Activated CD4-positive, alpha-beta T cell treated with anti-CD3 and anti-CD28 coated beads, Interleukin-2, amount 50 U/mL, for 16 hours (primary cell): ENCODE measurements around the gene LRP1.
A peak's percentile ranks its signal among the peaks of the same experiment; 100 is the strongest.

Experiments
- DNase-seq: peaks from one replicate; pipeline ENCODE4 v3.0.0-alpha.2; 2020

Gene LRP1

DNA sequence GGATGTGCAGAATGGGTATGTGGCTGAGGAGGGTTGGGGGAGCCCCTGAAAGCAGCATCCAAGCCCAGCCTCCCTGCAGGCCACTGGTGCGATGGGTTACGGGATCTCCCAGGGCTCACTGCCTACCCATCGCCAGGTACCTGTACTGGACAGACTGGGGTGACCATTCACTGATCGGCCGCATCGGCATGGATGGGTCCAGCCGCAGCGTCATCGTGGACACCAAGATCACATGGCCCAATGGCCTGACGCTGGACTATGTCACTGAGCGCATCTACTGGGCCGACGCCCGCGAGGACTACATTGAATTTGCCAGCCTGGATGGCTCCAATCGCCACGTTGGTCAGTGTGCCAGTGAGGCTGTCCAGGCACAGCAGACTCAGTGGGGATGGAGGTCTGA lies 70.0 kb downstream of the LRP1 start:
- no peak for DNase-seq

- no peak for DNase-seq
Observed at GRCh38 chr12:57199191-57199590, 70.9 kb downstream of the LRP1 start.

GRCh38 chr12:57200497-57200896 lies 72.2 kb downstream of the LRP1 start:
- no peak for DNase-seq

DNA sequence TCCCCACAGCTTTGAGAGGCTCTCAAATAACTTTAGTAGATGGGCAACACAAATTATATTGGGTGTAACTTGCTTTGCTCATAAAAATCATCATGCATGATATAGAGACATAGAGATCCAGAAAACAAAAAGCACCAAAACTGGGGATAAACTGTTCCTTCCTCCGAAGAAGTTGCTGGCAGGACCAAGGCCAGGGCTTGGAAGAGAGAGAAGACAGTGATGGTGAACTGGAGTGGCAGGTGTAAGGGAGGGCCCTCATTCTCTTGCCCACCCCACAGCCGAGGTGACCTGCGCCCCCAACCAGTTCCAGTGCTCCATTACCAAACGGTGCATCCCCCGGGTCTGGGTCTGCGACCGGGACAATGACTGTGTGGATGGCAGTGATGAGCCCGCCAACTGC lies 72.9 kb downstream of the LRP1 start:
- DNase-seq = no peak

DNA sequence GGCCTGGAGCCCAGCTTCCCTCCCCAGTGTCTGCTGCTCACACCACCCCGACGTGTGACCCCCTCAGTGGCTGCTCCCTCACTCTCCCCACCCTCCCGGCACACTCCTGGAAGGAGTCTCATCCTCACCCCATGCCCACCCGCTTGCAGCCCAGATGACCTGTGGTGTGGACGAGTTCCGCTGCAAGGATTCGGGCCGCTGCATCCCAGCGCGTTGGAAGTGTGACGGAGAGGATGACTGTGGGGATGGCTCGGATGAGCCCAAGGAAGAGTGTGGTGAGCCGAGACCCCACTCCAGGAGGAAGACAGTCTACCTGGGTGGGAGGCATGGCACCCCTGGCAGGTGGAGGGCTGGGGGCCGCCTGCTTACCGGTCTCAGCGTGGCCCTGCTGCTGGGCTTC lies 73.3 kb downstream of the LRP1 start:
- no peak for DNase-seq

DNA sequence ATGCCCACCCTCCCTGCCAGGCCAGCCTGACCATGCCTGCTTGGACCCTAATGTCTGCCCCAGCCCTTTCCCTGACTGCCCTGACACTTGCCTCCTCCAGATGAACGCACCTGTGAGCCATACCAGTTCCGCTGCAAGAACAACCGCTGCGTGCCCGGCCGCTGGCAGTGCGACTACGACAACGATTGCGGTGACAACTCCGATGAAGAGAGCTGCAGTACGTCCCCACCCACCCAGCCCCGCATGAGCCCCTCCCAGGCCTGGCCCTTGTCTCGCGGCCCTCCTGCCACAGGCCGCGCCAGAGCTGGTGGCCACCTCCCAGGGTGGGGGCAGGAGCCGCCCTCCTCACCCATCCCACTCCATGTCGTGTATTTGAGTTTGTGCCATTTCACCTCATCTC lies 74.0 kb downstream of the LRP1 start:
- no peak for DNase-seq

DNA sequence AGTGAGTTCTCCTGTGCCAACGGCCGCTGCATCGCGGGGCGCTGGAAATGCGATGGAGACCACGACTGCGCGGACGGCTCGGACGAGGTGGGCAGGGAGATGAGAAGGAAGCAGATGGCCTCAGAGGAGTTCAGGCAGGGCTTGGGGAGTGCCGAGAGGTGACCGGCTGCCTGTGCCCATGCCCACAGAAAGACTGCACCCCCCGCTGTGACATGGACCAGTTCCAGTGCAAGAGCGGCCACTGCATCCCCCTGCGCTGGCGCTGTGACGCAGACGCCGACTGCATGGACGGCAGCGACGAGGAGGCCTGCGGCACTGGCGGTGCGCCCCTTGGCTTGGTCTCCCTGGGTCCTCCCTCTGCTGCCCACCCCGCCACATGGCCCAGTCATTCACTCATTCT lies 74.9 kb downstream of the LRP1 start:
- no peak for DNase-seq

DNA sequence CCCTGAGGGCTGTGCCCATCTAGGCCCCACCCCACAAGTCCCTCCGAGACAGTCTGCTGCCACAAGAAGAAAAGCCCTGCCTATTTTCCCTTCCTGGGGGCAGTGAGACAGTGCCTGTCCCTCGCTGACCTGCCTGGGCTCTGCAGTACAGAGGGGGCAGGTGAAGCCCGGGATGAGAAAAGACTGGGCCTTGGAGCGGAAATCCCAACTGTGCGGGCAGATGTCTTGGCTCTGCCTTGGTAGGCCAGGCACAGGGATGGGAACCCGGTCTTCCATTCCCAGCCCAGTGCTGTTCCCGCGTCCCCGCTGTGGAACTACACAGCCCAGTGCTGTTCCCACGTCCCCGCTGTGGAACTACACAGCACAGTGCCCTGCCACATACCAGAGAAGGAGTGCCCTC lies 75.5 kb downstream of the LRP1 start:
- DNase-seq = no peak

DNA sequence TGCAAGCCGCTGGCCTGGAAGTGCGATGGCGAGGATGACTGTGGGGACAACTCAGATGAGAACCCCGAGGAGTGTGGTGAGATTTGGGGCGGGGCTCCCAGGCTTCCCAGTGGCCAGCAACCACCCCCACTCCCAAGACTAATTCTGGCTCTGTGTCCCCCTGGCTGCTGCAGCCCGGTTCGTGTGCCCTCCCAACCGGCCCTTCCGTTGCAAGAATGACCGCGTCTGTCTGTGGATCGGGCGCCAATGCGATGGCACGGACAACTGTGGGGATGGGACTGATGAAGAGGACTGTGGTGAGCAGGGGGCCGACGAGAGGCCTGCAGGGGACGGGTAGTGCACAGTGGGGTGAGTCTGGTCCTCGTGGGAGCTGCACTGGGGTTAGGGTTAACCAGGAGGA lies 76.2 kb downstream of the LRP1 start:
- DNase-seq = no peak

GRCh38 chr12:57205186-57205585 lies 76.9 kb downstream of the LRP1 start:
- no peak for DNase-seq

- no peak for DNase-seq
Observed at GRCh38 chr12:57205931-57206330, 77.6 kb downstream of the LRP1 start.

- no peak for DNase-seq
Observed at GRCh38 chr12:57207731-57208630, 79.7 kb downstream of the LRP1 start.

GRCh38 chr12:57208631-57209282 lies 80.5 kb downstream of the LRP1 start:
- no peak for DNase-seq

DNA sequence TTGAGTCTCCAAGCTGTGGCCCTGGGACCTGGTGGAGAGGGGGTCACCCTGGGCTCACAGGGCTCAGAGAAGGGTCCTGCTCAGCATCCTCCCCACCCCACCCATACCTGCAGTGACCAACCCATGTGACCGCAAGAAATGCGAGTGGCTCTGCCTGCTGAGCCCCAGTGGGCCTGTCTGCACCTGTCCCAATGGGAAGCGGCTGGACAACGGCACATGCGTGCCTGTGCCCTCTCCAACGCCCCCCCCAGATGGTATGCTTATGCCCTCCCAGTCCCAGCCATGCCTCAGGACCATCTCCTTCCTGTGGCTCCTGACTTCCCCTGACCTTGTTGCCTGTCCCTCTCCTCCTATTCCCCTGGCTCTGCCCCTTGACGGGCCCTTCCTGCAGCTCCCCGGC lies 81.6 kb downstream of the LRP1 start:
- no peak for DNase-seq

- no peak for DNase-seq
Observed at GRCh38 chr12:57210461-57210860, 82.2 kb downstream of the LRP1 start.

DNA sequence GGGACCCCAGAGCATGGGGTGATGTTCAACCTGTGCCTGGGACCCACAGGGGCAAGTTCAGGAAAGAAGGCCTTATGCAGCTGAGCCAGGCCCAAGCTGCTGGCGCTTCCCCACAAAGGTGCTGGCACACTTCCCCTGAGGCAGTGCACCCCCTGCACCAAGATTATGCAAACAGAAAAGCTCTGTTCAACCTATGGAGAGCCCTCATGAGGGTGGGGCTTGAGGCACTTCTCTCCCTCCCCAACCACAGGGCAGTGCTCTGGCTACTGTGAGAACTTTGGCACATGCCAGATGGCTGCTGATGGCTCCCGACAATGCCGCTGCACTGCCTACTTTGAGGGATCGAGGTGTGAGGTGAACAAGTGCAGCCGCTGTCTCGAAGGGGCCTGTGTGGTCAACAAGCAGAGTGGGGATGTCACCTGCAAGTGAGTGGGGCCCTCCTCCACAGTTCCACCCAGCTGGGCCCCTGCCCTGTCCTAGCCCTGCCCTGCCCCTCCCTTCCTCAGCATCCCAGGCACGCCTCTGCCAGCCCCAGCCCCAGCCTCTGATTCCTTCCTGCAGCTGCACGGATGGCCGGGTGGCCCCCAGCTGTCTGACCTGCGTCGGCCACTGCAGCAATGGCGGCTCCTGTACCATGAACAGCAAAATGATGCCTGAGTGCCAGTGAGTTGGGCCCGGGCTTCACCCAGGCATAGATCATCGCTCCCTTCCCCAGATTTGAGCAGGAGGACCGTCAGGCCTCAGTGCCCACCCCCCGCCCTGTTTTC lies 82.8 kb downstream of the LRP1 start:
- DNase-seq = no peak

GRCh38 chr12:57211791-57212700 lies 83.8 kb downstream of the LRP1 start:
- DNase-seq = no peak

DNA sequence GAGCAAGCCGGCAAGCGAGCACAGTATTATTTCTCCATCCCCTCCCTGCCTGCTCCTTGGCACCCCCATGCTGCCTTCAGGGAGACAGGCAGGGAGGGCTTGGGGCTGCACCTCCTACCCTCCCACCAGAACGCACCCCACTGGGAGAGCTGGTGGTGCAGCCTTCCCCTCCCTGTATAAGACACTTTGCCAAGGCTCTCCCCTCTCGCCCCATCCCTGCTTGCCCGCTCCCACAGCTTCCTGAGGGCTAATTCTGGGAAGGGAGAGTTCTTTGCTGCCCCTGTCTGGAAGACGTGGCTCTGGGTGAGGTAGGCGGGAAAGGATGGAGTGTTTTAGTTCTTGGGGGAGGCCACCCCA lies 84.4 kb downstream of the LRP1 start:
- DNase-seq = no peak

- DNase-seq = peak; percentile 85
Observed at GRCh38 chr12:57213058-57213715, 84.9 kb downstream of the LRP1 start.

DNA sequence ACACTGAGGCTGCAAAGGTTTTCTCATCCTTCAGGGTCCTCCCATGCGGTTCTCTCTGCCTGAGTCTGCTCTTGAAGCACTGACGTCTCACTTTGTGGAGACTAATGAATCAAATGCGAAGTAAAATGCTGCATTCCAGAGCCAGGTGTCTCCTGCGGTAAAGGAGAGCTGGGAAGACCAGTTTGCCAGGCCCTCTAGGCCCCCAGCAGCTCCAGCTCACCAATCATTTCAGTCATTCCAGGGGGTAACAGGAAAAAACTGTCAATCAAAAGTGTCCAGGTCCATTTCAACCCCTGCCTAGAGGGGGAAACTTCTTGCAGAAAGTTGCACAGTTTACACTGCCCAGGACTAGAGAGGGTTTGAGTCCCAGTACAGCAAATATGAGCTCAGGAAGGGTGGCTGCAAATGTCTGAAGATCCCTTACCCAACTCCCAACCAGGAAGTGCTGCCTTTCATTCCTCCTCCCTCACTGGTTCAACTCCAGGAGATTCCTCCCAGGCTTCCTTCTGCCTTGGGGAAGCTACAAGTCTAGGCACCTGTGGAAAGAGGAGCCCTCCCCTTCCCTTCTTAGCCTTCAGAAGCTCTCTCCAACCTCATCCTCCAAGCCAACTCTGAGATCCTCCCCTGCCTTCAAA lies 85.6 kb downstream of the LRP1 start:
- DNase-seq = no peak

GRCh38 chr12:57214398-57214781 lies 86.1 kb downstream of the LRP1 start:
- peak; percentile 73 for DNase-seq

GRCh38 chr12:57215065-57215464 lies 86.8 kb downstream of the LRP1 start:
- no peak for DNase-seq
